IgD-negative memory B cell (primary cell): ENCODE measurements around the gene ZNF526. TPM values are rescaled to one million over a fixed set of nuclear protein-coding genes. Genes with fewer than 3 reads are reported as not detected.

Experiments used
- H3K27ac Mint-ChIP-seq, 3 donors: one replicate each; pipeline ENCODE4 v1.8.0; 2020 to 2022; ENCODE audit warnings: mild to moderate bottlenecking in 3 of 3, mixed read lengths in 3 of 3, moderate library complexity in 1 of 3
- H3K27me3 Mint-ChIP-seq: one replicate; pipeline ENCODE4 v1.8.0; 2021; ENCODE audit warnings: mixed read lengths
- H3K36me3 Mint-ChIP-seq: one replicate; pipeline ENCODE4 v1.8.0; 2020; ENCODE audit warnings: mild to moderate bottlenecking, mixed read lengths
- H3K4me1 Mint-ChIP-seq, 3 donors: one replicate each; pipeline ENCODE4 v1.8.0; 2020 to 2022; ENCODE audit warnings: mixed read lengths in 3 of 3, mild to moderate bottlenecking in 1 of 3
- H3K4me3 Mint-ChIP-seq, 4 donors: one replicate each; pipeline ENCODE4 v1.8.0; 2020 to 2022; ENCODE audit warnings: mild to moderate bottlenecking in 4 of 4, mixed read lengths in 4 of 4, moderate library complexity in 3 of 4
- H3K9me3 Mint-ChIP-seq, 3 donors: one replicate each; pipeline ENCODE4 v1.8.0; 2020 to 2021; ENCODE audit warnings: mixed read lengths in 3 of 3, mild to moderate bottlenecking in 1 of 3
- polyA plus RNA-seq: library from polyadenylated mRNA; unstranded; fragments of 300-500 nt; fragmentation: Illumina TruSeq; gene quantifications from one replicate; pipeline ENCODE4 v1.2.3, GENCODE V29; 2021

ZNF526 gene
- polyA plus RNA-seq, 1 donor from 2014 or later: 8.0 TPM

DNA sequence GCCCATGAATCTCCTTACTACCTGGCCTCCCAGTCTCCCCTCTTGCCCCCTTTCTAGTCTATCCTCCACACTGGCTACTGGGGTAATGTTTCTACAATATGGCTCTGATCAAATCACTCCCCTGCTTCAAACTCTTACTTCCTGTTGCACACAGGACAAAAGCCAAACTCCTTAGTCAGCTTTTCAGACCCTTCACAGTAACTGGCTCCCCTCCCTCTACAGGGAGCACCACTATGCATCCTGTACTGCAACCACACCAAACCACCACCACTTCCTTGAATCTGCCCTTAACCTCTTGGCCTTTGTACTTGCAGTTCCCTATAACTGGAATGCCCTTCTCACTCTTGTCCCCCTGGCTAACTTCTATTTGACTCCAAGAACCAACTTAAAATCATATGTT is 34.8 kb upstream of the ZNF526 start:
- H3K9me3 Mint-ChIP-seq: no peaks in the 10 kb centered on the region
- peaks cover 31 to 40% (median 31%) of the 10 kb centered on the region in 3 donors for H3K4me1 Mint-ChIP-seq
- no peaks in the 10 kb centered on the region for H3K36me3 Mint-ChIP-seq
- peaks cover 2% of the 10 kb centered on the region for H3K27me3 Mint-ChIP-seq
- H3K27ac Mint-ChIP-seq: no peak overlapping the region
- peak overlapping the region in 1 of 4 donors; percentile 58 for H3K4me3 Mint-ChIP-seq

DNA sequence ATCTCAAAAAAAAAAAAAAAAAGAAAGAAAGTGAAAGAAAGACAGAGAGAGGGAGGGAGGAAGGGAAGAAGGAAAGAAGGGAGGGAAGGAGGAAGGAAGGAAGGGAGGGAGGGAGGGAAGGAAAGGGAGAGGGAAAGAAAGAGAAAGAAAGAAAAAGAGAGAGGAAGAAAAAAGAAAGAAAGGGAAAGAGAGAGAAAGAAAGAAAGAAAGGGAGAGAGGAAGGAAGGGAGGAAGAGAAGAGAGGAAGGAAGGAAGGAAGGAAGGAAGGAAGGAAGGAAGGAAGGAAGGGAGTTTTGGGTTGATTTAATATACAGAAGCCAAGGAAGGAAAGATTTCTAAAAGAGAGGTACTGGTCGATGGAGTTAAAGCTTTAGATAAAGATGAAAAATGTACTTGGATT is 31.4 kb upstream of the ZNF526 start:
- peaks cover 4% of the 10 kb centered on the region for H3K36me3 Mint-ChIP-seq
- peaks cover 0 to 2% (median 0%) of the 10 kb centered on the region in 3 donors for H3K9me3 Mint-ChIP-seq
- no peaks in the 10 kb centered on the region for H3K27me3 Mint-ChIP-seq
- H3K27ac Mint-ChIP-seq: no peak overlapping the region
- peaks cover 25 to 34% (median 32%) of the 10 kb centered on the region in 3 donors for H3K4me1 Mint-ChIP-seq
- H3K4me3 Mint-ChIP-seq: no peak overlapping the region

DNA sequence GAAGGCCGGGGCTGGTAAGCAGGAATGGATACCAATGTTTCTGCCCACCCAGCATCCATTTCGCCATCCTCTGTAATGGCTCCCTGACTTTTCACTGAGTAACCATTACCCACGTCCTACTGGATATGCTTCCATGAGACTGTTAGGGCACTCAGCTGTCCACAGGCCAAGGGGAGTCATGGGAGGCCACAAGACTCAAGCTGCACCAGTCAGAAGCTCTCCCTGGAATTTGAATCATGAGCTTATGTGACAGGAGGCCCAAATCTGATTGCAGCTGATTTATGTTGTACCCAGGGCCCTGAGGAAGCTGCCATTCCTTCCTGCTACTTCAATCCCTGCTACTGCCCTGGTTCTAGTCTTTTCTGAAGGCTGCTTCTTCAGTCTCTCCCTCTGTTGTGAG is 31.0 kb upstream of the ZNF526 start:
- H3K4me3 Mint-ChIP-seq: no peak overlapping the region
- peaks cover 24 to 38% (median 33%) of the 10 kb centered on the region in 3 donors for H3K4me1 Mint-ChIP-seq

DNA sequence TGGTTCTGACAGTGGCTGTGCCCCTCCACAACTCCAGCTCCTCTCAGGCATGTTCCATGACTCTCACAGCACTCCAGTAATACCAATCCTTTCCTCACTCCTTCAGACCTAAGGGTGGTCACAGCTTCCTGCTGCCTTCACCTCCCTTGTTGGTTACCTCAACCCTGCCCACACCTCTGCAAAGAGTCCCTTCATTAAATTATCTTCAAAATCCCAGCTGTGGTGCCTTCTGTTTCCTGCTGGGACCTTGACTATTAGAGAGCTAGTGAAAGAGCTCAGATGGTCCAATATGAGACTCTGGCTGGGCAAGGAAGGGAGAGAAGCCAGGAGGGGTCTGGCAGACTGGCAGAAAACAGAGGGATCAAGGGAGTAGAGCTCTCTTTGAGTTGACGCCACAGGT is 28.8 kb upstream of the ZNF526 start:
- Mint-ChIP-seq H3K9me3 (peaks cover 0 to 2% (median 0%) of the 10 kb centered on the region in 3 donors), H3K4me3 (no peak overlapping the region), H3K27ac (peak overlapping the region in 1 of 3 donors; percentile 12), H3K27me3 (no peaks in the 10 kb centered on the region), H3K4me1 (peaks cover 19 to 24% (median 23%) of the 10 kb centered on the region in 3 donors), H3K36me3 (peaks cover 4% of the 10 kb centered on the region)

More for the DNA sequence above, 31.0 kb upstream of the ZNF526 start:
- no peaks in the 10 kb centered on the region for H3K27me3 Mint-ChIP-seq
- H3K27ac Mint-ChIP-seq: no peak overlapping the region
- H3K36me3 Mint-ChIP-seq: peaks cover 4% of the 10 kb centered on the region
- H3K9me3 Mint-ChIP-seq: peaks cover 0 to 2% (median 0%) of the 10 kb centered on the region in 3 donors

DNA sequence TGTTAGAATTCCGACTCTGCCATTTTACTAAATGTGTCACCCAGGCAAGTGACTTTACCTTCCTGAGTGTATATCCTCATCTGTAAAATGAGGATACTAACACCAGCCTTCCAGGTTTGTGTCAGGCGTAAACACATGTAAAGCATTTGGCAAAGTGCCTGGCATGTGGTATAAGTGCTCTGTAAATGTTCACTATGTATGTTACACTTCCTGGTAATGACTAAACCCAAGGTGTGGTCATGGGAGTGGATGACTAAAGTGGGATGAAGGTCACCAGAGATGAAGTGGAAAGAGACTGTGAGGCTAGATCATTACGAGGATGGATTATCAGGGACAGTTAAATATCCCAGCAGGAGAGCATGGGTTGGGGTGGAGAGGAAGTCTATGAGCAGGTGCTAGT is 28.3 kb upstream of the ZNF526 start:
- H3K4me3 Mint-ChIP-seq: no peak overlapping the region
- H3K4me1 Mint-ChIP-seq: peaks cover 18 to 27% (median 23%) of the 10 kb centered on the region in 3 donors
- H3K27ac Mint-ChIP-seq: peak overlapping the region in 1 of 3 donors; percentile 0
- no peaks in the 10 kb centered on the region for H3K27me3 Mint-ChIP-seq
- peaks cover 4% of the 10 kb centered on the region for H3K36me3 Mint-ChIP-seq
- H3K9me3 Mint-ChIP-seq: peaks cover 0 to 2% (median 0%) of the 10 kb centered on the region in 3 donors

DNA sequence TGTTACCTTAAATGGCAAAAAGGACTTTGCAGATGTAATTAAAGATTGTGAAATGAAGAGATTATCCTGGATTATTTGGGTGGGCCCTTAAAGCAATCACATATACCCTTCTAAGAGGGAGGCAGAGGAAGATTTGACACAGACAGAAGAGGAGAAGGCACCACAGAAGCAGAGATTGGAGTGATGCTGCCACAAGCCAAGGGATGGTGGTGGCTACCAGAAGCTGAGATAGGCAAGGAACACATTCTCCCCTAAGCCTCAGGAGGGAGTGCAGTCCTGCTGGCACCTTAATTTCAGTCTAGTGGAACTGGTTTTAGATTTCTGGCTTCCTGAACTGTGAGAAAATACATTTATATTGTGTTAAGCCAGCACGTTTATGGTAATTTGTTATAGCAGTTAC is 26.8 kb upstream of the ZNF526 start:
- H3K36me3 Mint-ChIP-seq: peaks cover 4% of the 10 kb centered on the region
- H3K27me3 Mint-ChIP-seq: no peaks in the 10 kb centered on the region
- H3K4me1 Mint-ChIP-seq: peaks cover 17 to 35% (median 23%) of the 10 kb centered on the region in 3 donors
- H3K9me3 Mint-ChIP-seq: peaks cover 0 to 2% (median 0%) of the 10 kb centered on the region in 3 donors
- H3K4me3 Mint-ChIP-seq: no peak overlapping the region
- no peak overlapping the region for H3K27ac Mint-ChIP-seq

DNA sequence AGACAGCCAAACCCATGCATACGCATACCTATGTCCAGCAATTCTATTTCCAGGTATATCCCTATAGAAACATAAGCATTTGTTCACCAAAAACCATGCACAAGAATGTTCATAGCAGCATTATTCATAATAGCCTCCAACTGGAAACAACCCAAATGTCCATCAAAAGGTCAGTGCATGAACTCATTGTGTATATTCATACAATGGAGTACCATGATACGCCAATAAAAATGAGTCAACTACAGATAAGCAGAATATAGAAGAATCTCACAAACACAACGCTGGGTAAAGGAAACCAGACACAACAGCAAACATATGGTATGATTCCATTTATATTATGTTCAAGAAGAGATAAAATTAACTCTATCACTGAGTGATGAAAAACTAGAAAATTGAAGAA is 26.4 kb upstream of the ZNF526 start:
- Mint-ChIP-seq H3K27me3 (no peaks in the 10 kb centered on the region), H3K36me3 (peaks cover 4% of the 10 kb centered on the region), H3K4me1 (peaks cover 20 to 37% (median 25%) of the 10 kb centered on the region in 3 donors), H3K9me3 (peaks cover 0 to 2% (median 0%) of the 10 kb centered on the region in 3 donors), H3K4me3 (no peak overlapping the region), H3K27ac (peak overlapping the region in 2 of 3 donors; percentile 68 to 94)

DNA sequence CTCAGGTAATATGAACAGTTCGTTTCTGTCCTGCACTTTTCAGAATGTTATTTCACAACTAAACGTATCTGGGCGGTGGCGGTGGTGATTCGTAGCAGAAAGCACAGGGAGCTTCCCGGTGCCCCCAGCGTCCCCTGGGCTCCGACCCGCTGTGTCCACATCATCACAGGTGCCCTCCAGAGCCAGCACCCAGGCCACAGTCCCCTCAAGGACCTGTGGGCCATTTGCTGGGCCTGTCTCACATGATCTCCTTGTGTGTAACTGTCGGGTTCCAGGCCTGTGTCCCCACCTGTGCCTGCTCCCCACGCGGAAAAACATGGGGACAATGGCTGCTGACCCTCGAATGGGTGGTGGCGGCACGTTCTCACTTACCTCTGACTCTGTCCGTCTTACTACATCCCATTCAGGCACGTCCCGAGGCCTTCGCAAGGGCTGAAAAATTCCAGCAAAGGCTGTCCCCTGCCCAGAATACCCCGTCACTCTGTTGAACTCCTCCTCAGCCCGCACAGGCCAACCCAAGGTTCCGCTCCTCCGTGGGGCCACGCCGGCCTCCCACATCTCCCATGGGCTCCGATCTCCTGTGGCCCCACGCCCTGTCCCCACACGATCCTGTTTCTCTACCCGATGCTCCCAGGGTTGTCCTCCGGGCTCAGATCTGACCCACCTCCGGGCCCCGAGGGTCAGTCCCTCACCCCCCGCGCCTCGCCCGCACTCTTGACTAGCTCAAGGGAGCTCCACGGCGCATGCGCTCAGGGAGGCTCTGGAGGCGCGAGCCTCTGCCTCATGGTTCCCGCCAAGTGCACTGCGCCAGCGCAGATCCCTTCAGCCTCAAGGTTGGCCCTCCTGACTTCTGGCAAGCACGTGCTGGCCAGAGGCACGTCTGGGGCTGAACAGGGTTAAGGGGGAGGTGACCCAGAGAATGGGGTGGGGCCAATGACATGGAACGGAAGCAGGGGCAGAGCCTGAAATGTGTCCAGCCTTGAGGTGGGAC is 23.8 kb upstream of the ZNF526 start:
- Mint-ChIP-seq H3K4me1 (peaks cover 35 to 52% (median 37%) of the 10 kb centered on the region in 3 donors), H3K27ac (peak overlapping the region in 1 of 3 donors; percentile 39), H3K9me3 (peaks cover 0 to 2% (median 0%) of the 10 kb centered on the region in 3 donors), H3K27me3 (no peaks in the 10 kb centered on the region), H3K4me3 (peak overlapping the region in 1 of 4 donors; percentile 65), H3K36me3 (peaks cover 3% of the 10 kb centered on the region)

DNA sequence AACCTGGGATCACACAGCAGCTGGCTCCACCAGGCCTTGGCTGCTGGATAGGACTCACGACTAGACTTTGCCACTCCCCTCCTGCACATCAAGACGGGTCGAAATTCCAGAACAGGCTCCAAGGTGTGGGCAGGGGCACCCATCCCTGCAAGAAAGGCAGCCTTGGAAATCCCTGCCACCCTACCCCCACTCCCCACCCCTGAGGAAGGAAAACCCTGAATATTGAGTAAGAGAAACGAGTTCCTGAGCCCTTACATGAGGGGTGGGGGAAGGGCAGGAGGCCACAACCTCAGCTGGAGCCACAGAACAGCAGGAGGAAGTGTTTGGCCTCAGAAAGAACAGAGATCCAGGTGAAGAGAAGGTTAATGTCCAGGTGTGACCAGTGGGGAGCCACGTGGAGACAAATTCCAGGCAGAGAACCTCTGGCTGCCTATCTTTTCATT is 22.7 kb upstream of the ZNF526 start:
- H3K36me3 Mint-ChIP-seq: peaks cover 3% of the 10 kb centered on the region
- H3K27ac Mint-ChIP-seq: peak overlapping the region in 1 of 3 donors; percentile 81
- peaks cover 0 to 2% (median 0%) of the 10 kb centered on the region in 3 donors for H3K9me3 Mint-ChIP-seq
- peak overlapping the region in 3 of 4 donors; percentile 16 to 68 (median 63) for H3K4me3 Mint-ChIP-seq
- peaks cover 44 to 59% (median 46%) of the 10 kb centered on the region in 3 donors for H3K4me1 Mint-ChIP-seq
- H3K27me3 Mint-ChIP-seq: no peaks in the 10 kb centered on the region

DNA sequence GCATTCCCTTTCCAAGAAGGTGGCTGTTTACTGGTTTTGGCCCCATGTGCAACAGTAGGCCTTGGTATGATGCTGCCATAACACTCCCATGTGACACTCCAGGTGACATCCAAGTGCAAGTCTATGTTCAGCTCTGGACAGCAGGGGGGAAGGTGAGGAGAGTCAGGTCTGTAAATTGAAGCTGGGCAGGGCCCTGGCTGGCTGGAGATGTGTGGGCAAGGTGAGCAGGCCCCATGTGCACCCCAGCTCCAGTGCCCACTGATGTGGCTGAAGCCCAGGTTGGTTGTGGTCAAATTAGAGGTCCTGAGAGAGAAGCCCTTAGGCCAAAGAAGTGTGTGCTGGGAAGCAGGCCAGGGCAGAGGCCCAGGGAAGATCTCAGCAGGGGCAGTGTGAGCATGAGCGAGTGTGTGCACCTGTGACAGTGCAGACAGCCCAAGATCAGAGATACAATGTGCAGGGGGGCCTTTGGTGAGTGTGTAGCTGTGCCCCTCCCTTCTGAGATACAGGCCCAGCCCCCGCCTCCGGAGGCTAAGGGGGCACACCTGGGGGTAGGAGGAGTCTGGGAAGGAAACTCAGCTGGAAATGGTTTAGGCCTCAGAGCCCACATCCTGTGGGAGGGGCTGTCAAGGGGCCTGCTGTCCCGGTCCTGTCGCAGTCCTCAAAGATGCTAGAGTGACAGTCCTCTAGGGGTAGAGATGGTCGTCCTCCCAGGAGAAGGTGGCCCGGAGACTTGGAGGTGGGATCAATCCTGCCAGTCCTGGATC is 21.3 kb upstream of the ZNF526 start:
- peaks cover 1% of the 10 kb centered on the region for H3K27me3 Mint-ChIP-seq
- no peaks in the 10 kb centered on the region for H3K9me3 Mint-ChIP-seq
- peak overlapping the region; percentile 97 to 98 (median 97) for H3K27ac Mint-ChIP-seq
- peaks cover 2% of the 10 kb centered on the region for H3K36me3 Mint-ChIP-seq
- peak overlapping the region; percentile 80 to 92 (median 84) for H3K4me3 Mint-ChIP-seq
- H3K4me1 Mint-ChIP-seq: peaks cover 49 to 65% (median 57%) of the 10 kb centered on the region in 3 donors

DNA sequence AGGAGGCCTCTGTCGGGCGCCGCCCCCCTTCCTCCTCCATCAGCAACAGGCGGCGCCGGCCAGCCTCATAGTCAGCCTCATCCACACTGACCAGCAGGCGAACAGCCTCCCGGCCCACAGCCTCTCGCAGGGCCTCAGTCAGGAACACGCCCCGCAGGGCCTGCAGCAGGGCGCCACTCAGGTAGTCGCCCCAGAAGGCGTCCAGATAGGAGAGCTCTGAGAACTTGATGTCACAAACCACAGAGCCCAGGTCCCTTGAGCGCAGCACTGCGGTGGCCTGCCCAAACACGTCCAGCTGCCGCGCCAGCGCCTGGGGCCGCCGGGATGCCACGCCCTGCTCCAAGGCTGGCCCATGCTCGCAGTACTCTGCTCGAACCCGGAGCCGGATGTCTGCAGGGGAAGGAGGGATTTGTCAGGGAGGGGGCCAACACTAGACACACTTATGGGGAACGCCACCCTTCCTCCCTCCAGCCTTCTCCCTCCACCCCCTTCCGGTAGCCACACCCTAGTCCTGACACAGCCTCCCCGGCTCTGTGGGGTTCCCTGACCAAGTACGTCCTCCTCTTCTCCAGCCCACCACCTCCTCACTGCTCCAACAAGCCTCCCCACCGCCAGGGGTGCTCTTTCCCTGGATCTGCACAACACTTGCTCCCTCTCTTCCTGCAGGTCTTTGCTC is 20.5 kb upstream of the ZNF526 start:
- Mint-ChIP-seq H3K27ac (peak overlapping the region; percentile 97 to 98 (median 97)), H3K4me3 (peak overlapping the region; percentile 80 to 92 (median 84)), H3K4me1 (peaks cover 44 to 66% (median 57%) of the 10 kb centered on the region in 3 donors), H3K36me3 (peaks cover 4% of the 10 kb centered on the region), H3K9me3 (no peaks in the 10 kb centered on the region), H3K27me3 (peaks cover 1% of the 10 kb centered on the region)

DNA sequence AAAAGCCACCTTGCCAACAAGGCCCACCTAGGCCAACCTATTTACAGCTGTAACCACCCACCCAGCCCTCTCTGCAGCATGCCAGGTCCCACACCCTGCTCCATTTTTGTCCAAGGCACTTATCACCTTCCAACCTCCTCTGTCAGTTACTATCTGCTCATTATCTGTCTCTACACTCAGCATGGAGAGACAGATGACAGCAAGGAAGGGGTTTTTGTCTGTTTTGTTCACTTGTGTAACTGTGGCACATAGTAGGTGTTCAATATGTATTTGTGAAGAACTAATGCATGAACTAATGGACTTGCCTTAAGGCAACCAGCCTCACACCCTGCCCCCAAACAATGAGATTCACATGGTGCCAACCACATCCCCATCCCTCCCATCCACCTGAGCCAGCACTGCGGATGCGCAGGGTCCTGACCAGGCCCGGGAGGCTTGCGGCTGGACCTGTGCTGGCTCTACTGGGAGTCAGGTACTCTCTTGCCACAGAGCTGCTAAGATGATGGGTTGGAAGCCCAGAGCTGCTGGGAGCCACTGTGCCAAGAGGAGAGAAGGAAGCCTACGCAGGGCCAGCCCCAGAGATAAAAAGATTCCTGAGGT is 19.9 kb upstream of the ZNF526 start:
- peaks cover 4% of the 10 kb centered on the region for H3K36me3 Mint-ChIP-seq
- peaks cover 44 to 69% (median 63%) of the 10 kb centered on the region in 3 donors for H3K4me1 Mint-ChIP-seq
- no peaks in the 10 kb centered on the region for H3K9me3 Mint-ChIP-seq
- H3K4me3 Mint-ChIP-seq: peak overlapping the region; percentile 80 to 92 (median 84)
- H3K27me3 Mint-ChIP-seq: peaks cover 1% of the 10 kb centered on the region
- peak overlapping the region; percentile 97 to 98 (median 97) for H3K27ac Mint-ChIP-seq

DNA sequence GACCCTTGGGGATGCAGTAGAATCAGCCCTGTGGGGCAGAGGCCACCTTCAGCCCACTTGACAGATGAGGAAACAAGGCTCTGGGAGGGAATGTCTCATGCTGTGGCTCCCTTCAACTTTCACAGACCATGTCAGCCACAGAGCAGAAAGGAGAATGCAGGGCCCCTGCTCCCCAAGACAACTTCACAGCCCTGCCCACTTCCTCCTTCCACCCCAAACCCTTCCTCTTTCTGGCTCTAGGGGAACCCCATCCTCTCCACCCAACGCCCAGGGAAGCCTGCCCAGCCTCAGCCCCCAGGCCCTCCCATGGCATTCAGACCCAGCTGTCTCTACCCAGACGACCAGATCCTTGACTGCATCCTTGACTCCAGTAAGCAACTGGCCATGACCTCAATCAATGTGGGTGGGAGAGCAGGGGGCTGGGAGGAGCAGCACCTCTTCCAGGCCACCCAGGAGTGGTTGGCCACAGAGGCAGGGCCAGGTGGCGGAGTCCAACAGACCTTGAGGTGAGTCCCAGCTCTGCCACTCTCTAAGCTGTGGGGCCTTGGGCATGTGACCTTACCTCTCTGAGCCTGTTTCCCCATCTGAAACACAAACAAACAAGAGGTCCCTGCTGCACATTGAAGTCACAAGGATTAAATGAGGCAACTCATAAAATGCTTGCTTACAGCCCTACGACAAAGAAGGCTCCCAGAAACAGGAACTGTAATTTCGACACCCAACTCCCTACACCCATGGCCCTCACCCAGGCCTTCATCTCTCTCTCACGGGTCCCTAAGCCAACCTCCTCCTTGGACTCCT is 18.4 kb upstream of the ZNF526 start:
- peaks cover 48 to 65% (median 60%) of the 10 kb centered on the region in 3 donors for H3K4me1 Mint-ChIP-seq
- peaks cover 1% of the 10 kb centered on the region for H3K27me3 Mint-ChIP-seq
- no peaks in the 10 kb centered on the region for H3K9me3 Mint-ChIP-seq
- peaks cover 6% of the 10 kb centered on the region for H3K36me3 Mint-ChIP-seq
- peak overlapping the region; percentile 76 to 88 (median 84) for H3K4me3 Mint-ChIP-seq
- H3K27ac Mint-ChIP-seq: peak overlapping the region; percentile 97 to 98 (median 98)
